ENCODE results near the gene NAB1.

NAB1 gene

GRCh38 chr2:190679391-190679790 is 30.5 kb downstream of the NAB1 start:
- Histone ChIP-seq H3K27ac (replicated peaks) (no peak overlapping the region), H3K4me3 (replicated peaks; ENCODE audit: insufficient read depth, low read length) (no peak overlapping the region), H3K27me3 (ENCODE audit: insufficient read depth, poor library complexity, severe bottlenecking) (no peaks in the 10 kb centered on the region)
- DNase-seq (ENCODE audit: low read depth in 1 of 2, low spot score in 1 of 2) = no peak
- TF ChIP-seq REST (IDR thresholded peaks at IDR 0.05; ENCODE audit: insufficient replicate concordance, low read depth) = no peak
- no peak for TF ChIP-seq POLR2AphosphoS5 (IDR thresholded peaks at IDR 0.05; ENCODE audit: low read depth)
- no peak for TF ChIP-seq SPI1 (IDR thresholded peaks at IDR 0.05; ENCODE audit: borderline replicate concordance, low read depth)
- no peak for TF ChIP-seq CTCF (IDR thresholded peaks at IDR 0.05; ENCODE audit: insufficient read depth, low read length)
- no peak for TF ChIP-seq GABPA (IDR thresholded peaks at IDR 0.05; ENCODE audit: low read depth)

GRCh38 chr2:190679813-190680591 is 31.1 kb downstream of the NAB1 start:
- Histone ChIP-seq H3K27ac (replicated peaks) (no peak overlapping the region; the same call in 1 of the 2 replicates), H3K4me3 (replicated peaks; ENCODE audit: insufficient read depth, low read length) (no peak overlapping the region), H3K27me3 (ENCODE audit: insufficient read depth, poor library complexity, severe bottlenecking) (no peaks in the 10 kb centered on the region)
- TF ChIP-seq POLR2AphosphoS5 (IDR thresholded peaks at IDR 0.05; ENCODE audit: low read depth) = no peak
- peak; percentile 49; the same call in 1 of the 2 replicates for TF ChIP-seq SPI1 (IDR thresholded peaks at IDR 0.05; ENCODE audit: borderline replicate concordance, low read depth)
- DNase-seq (ENCODE audit: low read depth in 1 of 2, low spot score in 1 of 2) = peak in 1 of 2 experiments; percentile 48

- no peak for TF ChIP-seq POLR2AphosphoS5 (IDR thresholded peaks at IDR 0.05; ENCODE audit: low read depth)
- no peak for TF ChIP-seq SPI1 (IDR thresholded peaks at IDR 0.05; ENCODE audit: borderline replicate concordance, low read depth)
- no peaks in the 10 kb centered on the region for H3K27me3 ChIP-seq (ENCODE audit: insufficient read depth, poor library complexity, severe bottlenecking)
- no peak for DNase-seq (ENCODE audit: low read depth in 1 of 2, low spot score in 1 of 2)
- no peak overlapping the region for H3K27ac ChIP-seq (replicated peaks)
- H3K4me3 ChIP-seq (replicated peaks; ENCODE audit: insufficient read depth, low read length) = no peak overlapping the region
Measured at GRCh38 chr2:190682168-190682567, 33.3 kb downstream of the NAB1 start.

GRCh38 chr2:190683802-190684201 is 34.9 kb downstream of the NAB1 start:
- TF ChIP-seq POLR2AphosphoS5 (IDR thresholded peaks at IDR 0.05; ENCODE audit: low read depth) = no peak
- TF ChIP-seq SPI1 (IDR thresholded peaks at IDR 0.05; ENCODE audit: borderline replicate concordance, low read depth) = no peak
- no peak for TF ChIP-seq REST (IDR thresholded peaks at IDR 0.05; ENCODE audit: insufficient replicate concordance, low read depth)
- no peak for TF ChIP-seq GABPA (IDR thresholded peaks at IDR 0.05; ENCODE audit: low read depth)
- TF ChIP-seq CTCF (IDR thresholded peaks at IDR 0.05; ENCODE audit: insufficient read depth, low read length) = no peak
- no peak overlapping the region for H3K27ac ChIP-seq (replicated peaks)
- no peaks in the 10 kb centered on the region for H3K27me3 ChIP-seq (ENCODE audit: insufficient read depth, poor library complexity, severe bottlenecking)
- no peak overlapping the region for H3K4me3 ChIP-seq (replicated peaks; ENCODE audit: insufficient read depth, low read length)
- DNase-seq (ENCODE audit: low read depth in 1 of 2, low spot score in 1 of 2) = no peak

All from HL-60 (cell line).